NCI-H146 (cell line): ENCODE results near the gene INSYN2A.

Source experiments
- DNase-seq: peaks from one replicate; lab custom pipeline; 2025; lab: John Stamatoyannopoulos, UW

INSYN2A gene

DNA sequence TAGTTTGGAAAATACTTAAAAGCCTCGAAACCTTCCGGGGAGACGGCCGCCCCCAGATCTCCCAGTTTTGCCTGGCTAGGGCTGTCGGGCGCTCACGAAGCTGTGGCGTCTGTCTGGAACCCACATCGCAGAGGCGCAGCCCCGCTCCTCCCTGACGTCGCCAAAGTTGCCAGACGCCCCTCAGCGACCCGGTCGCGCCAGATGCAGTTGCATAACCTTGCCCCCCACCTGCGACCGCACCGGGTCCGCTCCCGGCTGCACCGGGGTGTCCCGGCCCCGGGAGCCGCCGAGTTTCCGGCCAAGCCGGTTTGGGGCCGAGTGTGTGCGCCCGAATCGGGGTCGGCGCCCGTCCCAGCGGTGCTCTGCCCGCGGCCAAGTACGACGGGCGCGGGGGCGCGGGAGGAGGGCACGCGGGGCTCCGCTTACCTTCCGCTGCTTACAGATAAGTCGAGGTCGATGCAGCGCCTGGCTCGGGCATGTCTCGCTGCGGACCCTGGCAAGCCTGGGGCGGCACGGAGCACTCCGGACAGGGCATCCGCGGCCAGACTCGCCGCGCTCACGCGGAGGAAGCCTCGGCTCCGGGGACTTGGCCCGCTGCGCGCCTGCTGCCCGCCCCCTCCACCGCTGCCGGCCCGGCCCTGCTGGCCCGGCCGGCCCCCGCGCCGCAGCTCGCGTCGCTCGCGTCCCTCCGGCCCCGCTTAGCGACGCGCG, 665 bp downstream of the INSYN2A start:
- no peak for DNase-seq

DNA sequence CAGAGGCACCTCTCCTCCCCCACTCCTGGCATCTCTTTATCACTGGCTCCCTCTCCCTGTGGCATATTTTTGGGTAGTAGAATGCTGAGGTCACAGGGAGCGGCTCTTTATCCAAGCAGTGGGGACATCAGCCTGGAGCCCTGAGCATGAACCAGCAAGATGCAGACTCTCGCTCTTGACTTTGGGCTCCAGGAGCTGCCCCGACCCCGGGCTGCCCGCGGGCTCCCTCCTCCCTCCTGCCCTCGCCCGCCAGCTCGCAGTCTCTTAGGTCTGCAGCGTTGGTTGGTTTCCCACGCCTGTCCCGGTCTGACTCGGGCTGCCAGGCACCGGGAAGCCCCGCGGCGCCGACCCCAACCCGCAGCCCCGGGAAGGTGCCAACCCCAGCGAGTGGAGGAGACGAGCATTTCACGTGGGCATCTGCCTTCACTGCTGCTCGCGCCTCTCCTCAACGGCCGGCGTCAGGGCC, 1.3 kb downstream of the INSYN2A start:
- DNase-seq = no peak

DNA sequence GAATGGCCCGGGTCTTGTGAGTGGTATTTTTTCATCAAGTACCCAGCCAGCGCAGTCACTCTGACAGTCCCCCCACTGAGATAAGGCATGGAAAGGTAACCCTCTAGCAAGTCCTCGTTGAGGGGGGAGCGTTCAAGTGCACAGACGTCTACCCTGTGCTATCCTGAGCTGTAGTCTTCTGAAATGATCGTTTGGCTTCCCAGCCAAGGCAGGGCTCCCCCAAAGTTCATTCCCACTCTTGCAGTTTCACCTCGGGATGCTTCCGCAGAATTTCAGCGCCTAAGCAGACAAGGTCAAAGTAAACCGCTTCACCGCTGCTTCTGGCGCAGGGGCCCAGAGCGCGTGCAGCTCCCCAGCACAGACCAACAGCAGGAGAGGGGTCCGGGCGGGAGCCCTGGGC, 1.8 kb downstream of the INSYN2A start:
- no peak for DNase-seq

DNA sequence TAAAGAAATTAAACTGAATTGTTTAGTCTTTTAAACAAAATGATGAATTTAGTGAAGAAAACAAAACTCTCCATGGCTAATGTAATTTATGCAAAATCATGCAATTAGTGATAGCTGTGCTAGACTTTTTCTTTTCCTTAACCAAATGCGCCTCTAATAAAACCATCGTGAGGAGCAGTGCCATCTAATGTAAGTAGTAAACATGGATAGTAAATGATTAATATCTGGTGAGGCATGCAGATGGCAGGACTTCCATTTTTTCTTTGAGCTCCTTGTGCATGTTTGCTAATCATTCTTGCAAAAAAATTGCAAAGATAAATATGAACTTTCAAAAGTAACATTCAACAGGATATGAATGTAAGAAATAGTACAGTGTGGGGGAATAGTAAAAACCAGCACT, 2.3 kb downstream of the INSYN2A start:
- no peak for DNase-seq

DNA sequence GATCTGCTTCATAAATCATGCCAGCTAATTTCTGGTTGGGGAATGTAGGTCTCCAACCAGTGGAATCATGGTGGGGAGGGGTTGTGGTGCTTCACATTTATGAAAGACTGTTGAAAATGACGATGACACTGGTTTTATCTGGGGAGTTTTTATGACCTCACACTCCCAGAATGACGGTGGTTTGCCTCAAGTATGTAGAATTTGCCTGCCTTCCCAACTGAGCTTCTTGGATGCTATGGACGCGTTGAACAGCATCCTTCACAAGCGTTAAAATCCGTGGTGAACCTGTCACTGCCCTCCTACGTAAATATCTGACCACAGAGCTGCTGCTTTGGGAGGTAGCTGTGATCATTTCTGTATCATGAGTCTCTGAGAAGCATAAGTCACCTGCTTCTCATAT, 3.3 kb downstream of the INSYN2A start:
- no peak for DNase-seq

DNA sequence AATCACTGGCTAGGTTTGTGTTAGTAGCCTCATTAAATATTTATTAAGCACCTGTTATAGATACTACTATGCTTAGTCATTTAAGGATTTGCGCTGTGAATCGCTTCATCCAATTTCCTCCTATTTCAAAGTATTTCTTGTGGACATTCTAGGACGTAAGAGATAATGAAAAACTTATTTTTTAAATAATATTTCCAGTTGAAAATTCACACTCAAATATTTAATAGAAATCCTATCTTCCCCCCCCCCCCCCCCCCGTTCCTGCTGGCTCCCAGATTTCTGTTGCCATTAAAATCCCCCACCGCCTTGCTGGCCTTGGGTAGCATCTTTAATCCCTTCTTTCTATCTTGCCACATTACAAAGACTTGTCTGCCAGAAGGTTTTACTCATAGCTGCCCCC, 6.0 kb downstream of the INSYN2A start:
- no peak for DNase-seq

DNA sequence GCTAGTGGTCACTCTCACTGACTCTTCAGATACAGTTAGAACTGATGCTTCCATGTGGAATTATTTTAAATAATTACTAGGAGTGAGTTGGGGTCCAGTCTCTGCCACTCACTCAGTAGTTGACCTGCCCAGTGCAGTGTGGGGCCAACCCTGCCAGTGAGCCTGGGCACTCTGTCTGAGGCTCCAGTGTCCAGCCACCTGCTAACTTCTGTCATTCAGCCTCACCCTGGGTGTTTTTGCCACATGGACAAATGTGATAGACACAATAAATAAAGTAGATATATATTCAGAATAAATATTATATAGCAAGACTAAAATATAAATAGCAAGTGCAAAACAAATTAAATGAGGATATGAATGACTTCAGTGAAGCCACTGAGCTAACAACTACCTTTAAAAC, 7.2 kb downstream of the INSYN2A start:
- no peak for DNase-seq

DNA sequence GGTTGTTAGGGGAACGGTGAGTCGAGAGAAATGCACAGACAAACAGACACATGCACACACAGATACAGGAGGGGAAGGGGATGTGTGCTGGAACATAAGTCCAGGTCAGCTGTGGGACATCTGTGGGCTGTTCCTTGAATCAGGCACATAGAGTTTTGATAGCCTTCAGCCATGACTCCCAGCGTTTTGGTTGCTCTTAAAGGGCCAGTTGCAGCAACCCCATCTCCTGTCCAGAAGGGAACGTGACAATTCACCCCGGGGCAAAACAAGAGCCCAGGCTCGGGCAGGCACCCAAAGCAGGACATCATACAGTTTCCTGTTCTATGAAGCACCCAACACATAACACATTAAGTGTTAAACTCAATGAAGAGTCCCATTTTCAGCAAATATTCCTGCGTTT, 9.6 kb downstream of the INSYN2A start:
- no peak for DNase-seq

DNA sequence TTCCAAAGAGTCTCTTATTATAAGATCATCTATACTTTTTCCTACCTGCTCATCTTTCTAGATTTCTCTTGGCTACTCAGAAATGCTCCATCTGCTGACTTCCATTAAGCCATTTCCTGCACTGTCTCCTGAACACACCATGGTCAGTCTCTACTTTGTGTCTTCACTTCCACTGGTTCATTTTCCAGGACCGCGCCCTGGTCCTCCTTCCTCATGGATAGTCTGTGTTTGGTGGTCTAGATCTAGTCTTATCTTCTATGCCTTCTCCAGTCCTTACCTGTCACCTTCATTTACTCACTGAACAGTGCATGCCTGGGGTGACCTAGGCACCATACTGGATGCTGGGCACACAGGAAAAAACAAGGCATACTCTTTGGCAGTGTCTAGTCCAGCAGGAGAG, 11.8 kb downstream of the INSYN2A start:
- no peak for DNase-seq

DNA sequence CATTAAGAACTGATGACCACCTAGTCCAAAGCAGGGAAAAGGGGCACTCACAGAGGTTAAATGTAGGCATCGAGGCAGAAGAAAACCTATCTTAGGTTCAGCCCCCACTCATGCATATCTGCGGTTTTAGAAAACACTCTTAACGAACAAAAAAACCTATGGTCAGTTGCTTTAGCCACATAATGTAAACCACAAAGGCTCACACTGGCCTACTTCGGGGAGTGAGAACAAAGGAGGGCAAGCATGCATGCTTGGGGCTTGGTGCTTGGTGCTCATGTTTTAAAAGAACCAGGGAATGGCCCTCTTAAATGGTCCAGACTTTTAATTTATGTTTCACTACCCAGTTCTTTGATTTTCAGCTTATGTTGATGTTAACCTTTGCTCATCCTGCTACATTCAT, 14.2 kb downstream of the INSYN2A start:
- no peak for DNase-seq

DNA sequence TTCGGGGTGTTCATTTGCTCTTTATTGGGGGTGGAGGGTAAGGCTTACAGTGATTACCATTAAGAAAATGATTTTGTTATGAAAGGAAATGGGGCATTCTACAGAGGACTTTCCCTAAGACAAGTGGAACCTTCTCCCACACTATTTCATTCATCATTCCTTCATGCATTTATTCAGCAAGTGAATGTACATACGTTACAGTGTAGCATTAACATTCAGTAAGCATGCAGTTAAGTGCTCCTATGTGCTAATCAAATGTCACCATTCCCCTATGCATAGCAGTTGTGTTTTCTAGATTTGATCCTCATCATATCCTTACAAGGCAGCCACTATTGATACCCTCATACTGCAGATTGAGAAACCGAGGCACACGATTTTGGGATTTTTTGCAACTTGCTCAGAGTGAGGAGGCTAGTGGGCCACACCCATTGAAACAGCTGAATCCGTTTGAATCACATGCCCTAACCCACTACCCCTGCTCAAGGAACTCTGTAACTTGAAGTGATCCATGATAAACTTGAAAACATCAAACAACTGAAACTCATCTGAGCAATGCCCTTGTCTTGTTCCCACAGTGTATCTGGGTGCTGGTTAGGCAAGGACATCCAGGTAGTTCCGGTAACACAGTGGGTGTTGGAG, 16.7 kb downstream of the INSYN2A start:
- no peak for DNase-seq

DNA sequence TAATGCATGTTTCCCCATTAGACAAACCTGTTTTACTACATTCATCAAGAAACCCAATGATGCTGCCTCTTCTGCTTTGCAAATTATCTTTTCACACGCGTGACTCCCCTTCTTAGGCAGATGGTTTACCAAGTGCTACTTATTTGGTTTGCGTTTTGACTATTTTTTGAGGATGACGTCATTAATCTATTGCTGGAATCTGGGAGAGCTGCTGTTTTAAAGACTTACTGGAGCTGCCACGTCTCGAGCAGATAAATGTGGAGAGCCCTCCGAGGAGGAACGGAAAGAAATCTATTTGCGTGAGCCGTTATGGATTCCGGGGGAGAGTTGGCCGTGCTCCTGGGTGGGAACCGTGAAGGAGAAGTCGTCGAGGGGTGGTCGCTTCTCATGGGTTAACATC, 19.7 kb downstream of the INSYN2A start:
- DNase-seq = no peak

DNA sequence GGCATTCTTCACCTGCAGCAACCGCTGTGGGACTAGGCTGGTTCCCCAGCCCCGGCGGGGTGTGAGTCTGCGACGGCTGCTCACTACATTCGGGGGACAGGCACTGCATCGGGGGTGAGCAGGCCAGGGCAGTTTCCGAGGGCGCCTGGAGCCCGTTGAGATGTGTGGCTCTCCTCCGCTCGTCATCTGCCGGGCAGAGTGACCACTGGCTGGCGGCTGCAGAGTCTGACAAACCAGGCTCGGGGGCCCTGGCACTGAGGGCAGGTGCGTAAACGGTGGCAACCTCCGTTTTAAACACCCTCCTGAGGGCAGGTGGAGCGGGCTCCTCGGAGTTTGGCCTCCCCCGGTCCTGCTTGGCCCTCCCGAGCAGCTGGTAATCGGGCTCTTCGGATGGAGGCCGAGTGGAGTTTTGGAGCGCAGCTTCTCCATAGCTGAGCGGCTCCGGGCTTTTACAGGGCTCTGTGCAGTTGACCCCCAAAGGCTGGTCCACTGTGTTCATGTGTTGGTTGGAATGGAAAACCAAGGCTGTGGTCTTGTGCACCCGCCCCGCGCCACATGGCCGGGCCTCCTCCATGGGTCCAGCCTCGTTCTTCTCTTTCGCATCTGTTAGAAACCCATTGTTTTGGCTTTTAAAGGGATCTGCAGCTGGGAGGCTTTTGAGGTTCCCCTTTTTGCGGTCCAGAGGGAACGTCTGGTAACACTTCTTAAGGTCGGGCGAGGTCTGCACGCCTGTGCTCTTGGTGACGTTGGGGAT, 20.9 kb downstream of the INSYN2A start:
- no peak for DNase-seq

DNA sequence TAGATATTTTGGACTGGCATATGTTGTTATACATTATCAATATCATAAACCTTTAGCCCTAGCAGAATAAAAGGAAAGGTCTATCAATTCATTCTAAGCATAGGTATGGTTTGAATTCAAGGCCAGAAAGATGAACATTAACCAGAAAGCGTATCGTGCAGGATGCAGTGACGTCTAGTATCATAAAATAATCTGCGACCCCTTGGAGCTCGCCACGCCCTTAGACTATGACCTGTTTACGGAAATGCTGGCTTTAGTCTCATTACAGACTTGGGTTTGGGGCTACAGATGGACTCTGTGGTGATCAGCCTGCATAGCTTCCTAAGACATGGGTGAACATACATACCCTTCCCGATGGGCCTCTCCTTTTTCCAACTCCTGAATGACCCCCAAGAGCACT, 21.5 kb downstream of the INSYN2A start:
- DNase-seq = no peak

DNA sequence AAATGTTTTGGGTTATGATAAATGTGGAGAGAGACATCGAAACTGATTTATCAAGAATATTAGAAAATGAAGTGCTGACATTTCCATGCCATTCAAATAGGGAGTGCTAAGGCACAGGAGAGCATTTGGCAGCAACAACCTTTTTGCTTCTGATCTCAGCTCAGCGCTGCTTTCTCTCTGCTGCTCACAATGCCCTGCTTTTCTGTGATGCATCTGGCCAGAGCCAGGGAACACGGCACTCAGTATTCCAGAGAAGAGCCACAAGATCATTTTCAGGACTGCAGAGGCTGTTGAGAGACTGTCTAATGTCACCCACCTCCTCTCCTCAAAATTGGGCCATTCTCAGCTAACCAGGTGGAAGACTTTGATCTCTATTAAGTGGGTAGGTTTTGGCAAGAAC, 28.1 kb downstream of the INSYN2A start:
- no peak for DNase-seq

DNA sequence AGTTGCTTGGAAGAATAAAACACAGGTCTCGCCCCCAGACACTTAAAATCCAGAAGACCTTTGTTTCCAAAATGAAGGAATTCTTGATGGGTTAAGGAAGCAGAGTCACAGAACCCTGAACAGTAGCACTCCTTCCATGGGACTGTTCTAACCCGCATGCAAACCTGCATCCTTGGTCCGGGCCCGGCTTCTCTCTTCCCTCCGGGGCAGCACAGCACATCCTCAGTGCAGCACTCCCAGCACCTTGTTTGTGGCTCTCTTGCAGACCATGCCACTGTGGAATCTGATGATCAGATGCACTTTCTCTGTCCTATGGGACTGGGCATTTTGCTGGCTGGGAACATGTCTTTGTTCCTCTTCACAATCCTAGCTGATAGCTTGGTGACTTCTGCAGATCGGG, 33.5 kb downstream of the INSYN2A start:
- DNase-seq = no peak

DNA sequence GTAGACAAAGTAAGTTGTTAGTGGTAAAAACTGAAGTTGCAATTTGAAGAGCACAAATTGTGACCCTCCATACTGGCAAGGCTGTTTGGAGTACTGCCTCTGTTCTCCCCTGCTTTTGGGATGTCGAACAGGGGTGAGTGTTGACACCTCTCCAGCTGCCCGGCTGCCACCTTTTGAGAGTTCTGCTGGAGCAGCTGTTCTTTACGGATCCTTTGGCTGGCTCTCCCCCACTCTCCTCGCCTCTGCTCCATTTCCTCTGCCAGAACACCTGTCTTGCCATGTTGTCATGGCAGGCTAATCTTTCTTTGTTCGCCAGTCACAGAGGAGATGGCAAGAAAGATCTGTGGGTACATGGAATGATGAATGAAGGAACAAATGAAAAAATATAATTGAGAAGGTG, 34.9 kb downstream of the INSYN2A start:
- DNase-seq = peak; percentile 42

DNA sequence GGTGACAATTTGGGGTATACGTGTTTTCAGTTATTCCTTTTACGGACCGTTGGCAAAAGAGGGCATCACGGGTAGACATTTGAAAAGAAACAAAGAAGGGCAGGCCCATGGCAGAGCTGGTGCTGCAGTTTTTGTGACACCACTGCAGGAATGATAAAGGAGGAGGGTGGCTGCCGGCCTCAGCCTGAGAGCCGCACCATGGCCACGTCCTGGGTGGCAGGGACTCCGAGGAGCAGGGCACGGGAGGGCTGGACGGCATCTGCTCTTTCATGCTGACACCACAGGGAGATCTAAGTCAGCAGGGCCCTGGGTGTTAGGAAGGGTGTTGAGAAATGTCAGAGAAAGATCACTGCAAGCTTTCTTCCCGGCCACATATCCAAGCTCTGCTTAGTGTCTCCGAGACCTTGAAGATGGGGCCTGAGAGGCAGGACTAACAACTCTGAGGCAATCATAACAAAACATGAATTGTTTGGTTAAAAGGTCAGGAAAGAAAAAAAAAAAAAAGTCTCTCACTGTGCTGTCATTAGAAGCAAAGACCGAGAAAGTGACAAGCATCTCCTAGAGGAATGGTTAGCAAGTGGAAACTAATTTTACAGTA, 36.6 kb downstream of the INSYN2A start:
- DNase-seq = no peak

DNA sequence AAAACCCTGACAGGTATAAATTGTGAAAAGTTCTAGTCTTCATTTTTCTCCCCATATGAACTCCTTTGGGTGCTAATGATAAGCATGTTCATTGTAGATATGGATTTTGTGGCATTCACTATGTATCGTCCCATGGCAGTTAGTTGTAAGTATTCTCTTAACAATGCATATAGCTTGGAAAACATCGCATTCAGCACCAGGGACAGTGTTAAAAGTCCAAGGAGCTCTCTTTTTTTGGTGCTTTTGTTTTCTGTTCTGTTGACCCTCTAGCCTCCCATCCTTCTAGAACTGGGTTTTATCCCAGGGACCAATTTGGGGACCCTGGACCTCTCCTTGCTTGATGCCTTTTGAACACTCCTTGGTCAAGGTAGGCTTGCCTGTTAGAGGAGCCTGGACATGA, 37.7 kb downstream of the INSYN2A start:
- no peak for DNase-seq

DNA sequence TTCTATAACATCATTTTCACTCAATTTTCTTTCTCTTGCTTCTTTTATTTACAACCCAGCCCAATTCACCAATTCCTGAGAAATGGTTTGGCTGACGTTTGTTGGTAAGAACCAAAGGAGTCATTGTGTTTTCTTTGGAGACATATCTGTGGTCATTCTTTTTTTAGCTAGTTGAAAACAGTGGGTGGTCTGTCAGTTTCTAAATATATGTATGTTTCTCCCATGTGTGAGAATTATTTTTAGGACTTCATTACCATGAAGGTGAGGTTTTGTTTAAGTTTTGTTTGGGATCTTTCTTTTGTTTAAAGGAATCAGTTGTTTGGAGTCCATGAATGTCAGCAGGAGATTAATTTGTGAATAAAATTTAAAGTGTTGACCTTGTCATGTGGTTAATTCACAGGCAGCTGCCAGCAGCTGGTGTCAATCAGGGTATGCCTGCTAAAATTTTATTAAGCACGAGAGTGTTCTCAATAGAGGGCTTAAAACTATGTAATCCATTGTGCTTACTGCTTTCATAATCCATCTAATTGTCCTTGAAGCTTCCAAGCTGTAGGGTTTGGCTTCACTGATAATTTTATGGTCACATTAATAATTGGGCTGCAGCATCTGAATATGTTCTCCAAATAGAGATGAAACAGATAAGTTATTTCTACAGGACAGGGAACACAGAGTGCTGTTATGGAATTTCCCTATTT, 38.7 kb downstream of the INSYN2A start:
- peak; percentile 45 for DNase-seq

DNA sequence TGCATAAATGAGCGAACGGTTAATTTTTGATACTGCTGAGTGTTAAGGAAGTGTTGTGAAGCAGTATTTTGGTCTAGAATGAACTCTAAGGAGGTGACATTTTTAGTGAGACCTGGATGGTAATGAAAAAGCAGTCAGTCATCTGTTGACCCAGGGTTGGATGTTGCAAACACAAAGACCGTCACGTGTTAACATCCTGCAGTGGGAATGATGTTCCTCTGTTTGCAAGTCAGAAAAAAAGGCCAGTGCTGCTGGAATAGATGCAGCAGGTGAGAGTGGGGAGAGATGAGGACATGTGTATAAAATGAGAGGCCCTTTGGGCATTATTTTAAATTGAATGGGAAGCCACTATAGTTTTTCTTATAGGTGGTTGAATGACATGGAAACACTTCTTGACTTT, 39.3 kb downstream of the INSYN2A start:
- peak; percentile 73 for DNase-seq
